ENCODE measurements around the gene ADAMTSL2. TPM values are rescaled to one million over a fixed set of nuclear protein-coding genes. Genes with fewer than 3 reads are reported as not detected.

Gene ADAMTSL2
- total RNA-seq, 2 donors from 2014 or later: 0.24 to 0.74 TPM

DNA sequence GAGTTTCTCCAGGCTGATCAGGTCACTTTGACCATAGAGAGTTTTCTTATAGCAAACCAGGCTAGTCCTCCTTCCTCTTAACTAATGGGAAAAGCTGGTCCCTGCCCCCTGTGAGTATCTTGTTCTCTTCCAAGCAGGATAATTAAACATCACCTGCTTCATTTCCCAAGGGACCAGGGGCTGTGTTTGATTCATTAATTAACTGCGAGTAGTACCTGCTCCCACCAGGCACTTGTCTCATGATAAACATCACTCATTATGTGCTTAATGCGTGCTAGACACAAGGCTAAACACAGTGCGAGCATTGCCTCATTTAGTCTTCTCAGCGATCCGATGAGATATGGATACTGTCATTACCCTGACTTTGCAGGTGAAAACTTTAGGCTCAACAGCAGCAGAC lies 76.3 kb downstream of the ADAMTSL2 start:
- no peak overlapping the region for H3K4me3 ChIP-seq
- no peak overlapping the region for H3K27ac ChIP-seq
- no peaks in the 10 kb centered on the region for H3K36me3 ChIP-seq
- intact Hi-C loops (cut with DNase I): no loop called here
- TF ChIP-seq, protein P1, sequence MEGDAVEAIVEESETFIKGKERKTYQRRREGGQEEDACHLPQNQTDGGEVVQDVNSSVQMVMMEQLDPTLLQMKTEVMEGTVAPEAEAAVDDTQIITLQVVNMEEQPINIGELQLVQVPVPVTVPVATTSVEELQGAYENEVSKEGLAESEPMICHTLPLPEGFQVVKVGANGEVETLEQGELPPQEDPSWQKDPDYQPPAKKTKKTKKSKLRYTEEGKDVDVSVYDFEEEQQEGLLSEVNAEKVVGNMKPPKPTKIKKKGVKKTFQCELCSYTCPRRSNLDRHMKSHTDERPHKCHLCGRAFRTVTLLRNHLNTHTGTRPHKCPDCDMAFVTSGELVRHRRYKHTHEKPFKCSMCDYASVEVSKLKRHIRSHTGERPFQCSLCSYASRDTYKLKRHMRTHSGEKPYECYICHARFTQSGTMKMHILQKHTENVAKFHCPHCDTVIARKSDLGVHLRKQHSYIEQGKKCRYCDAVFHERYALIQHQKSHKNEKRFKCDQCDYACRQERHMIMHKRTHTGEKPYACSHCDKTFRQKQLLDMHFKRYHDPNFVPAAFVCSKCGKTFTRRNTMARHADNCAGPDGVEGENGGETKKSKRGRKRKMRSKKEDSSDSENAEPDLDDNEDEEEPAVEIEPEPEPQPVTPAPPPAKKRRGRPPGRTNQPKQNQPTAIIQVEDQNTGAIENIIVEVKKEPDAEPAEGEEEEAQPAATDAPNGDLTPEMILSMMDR (IDR thresholded peaks at IDR 0.05): no peak
- no peak for DNase-seq
- no peaks in the 10 kb centered on the region for H3K4me1 ChIP-seq
- no peak overlapping the region for H3K9ac ChIP-seq (ENCODE audit: low read depth in 2 of 2, low read length in 2 of 2)
- H3K9me3 ChIP-seq: no peaks in the 10 kb centered on the region
- H3K27me3 ChIP-seq: peaks cover 11% of the 10 kb centered on the region

DNA sequence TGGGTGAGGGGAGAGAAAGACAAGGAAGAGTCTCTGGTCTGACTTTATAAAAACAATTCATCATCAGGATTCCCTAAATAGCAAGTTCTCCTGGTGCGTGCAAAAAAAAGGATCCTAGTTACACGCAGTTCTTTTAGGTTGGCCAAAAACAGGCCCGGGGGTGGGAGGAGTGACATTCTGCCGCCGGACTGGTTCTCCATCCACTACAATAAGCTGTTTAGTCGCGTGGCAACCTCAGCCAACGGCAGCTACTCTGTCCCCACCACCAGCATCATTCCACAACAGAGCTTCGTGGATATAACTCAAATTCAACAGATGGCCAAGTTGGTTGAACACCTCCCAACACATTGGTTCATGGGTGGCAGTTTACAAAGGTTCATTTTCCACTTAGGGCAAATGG lies 77.5 kb downstream of the ADAMTSL2 start:
- DNase-seq: no peak
- Histone ChIP-seq H3K36me3 (no peaks in the 10 kb centered on the region), H3K9ac (ENCODE audit: low read depth in 2 of 2, low read length in 2 of 2) (no peak overlapping the region), H3K4me1 (no peaks in the 10 kb centered on the region), H3K9me3 (no peaks in the 10 kb centered on the region), H3K27me3 (peaks cover 11% of the 10 kb centered on the region), H3K27ac (no peak overlapping the region), H3K4me3 (no peak overlapping the region)
- intact Hi-C loops (cut with DNase I): no loop called here
- TF ChIP-seq, protein P1 (IDR thresholded peaks at IDR 0.05): no peak

DNA sequence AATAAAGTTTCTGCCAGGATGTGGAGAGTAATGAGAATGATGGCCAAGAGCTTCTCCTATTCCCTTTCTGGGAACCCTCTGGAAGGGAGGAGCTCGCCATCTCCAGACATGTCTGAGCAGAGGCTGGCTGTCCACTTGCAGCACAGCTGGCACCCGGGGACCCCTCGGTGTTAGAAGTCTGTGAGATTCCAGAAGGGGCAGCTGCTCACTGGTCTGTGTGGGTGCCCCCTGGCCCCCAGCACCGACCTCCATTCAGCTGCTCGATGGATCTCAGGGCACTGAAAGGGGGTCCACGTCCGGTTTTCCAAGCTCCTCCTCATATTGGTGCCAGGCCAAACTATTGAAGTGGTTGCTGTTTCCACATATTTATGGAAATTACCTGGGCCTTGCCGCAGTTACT lies 78.3 kb downstream of the ADAMTSL2 start:
- DNase-seq: no peak
- TF ChIP-seq, protein P1 (IDR thresholded peaks at IDR 0.05): no peak
- Histone ChIP-seq H3K9ac (ENCODE audit: low read depth in 2 of 2, low read length in 2 of 2) (no peak overlapping the region), H3K27me3 (peaks cover 11% of the 10 kb centered on the region), H3K27ac (no peak overlapping the region), H3K4me3 (no peak overlapping the region), H3K9me3 (no peaks in the 10 kb centered on the region), H3K4me1 (no peaks in the 10 kb centered on the region), H3K36me3 (no peaks in the 10 kb centered on the region)
- intact Hi-C loops (cut with DNase I): no loop called here

DNA sequence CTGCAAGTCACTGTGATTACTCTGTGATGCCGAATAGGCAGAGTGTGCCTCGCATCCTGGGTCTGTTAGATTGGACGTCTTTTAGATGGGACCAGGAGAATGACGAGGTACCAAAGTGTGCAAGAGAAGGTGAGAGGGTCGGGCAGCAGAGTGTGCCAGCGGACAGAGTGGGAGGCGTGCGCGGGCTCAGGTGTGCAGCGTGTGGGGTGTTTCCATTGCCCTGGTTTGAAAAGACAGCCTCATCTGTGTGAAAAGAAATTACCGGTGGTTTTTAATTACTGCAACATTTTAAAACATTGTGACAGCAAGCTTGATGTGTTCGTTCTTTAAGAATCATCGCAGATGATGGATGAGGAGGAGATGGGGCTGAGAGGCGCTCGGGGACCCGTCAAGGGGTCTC lies 78.9 kb downstream of the ADAMTSL2 start:
- H3K36me3 ChIP-seq: no peaks in the 10 kb centered on the region
- H3K27me3 ChIP-seq: peaks cover 11% of the 10 kb centered on the region
- no peaks in the 10 kb centered on the region for H3K9me3 ChIP-seq
- intact Hi-C loops (cut with DNase I): no loop called here
- H3K4me1 ChIP-seq: no peaks in the 10 kb centered on the region
- no peak for DNase-seq
- no peak overlapping the region for H3K9ac ChIP-seq (ENCODE audit: low read depth in 2 of 2, low read length in 2 of 2)
- no peak overlapping the region for H3K4me3 ChIP-seq
- TF ChIP-seq, protein P1 (IDR thresholded peaks at IDR 0.05): no peak
- no peak overlapping the region for H3K27ac ChIP-seq

DNA sequence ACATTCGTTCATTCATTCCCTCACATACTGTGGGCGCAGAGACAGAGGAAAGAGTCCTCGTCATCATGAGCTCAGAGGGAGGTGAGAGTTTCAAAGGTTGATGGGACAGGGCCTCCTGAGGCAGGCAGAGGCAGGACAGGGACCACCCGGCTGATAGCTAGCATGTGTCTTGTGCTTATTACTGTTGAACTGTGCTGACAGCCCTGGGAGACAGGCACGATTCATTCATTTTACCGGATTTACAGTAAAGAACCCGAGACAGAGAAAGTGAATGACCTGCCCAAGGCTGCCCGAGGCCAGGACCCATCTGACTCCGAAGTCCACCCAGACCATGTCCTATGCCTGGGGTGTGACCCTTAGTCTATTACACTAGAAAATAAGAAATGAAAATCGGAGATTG lies 79.6 kb downstream of the ADAMTSL2 start:
- no peak overlapping the region for H3K4me3 ChIP-seq
- no peak overlapping the region for H3K27ac ChIP-seq
- no peaks in the 10 kb centered on the region for H3K36me3 ChIP-seq
- H3K27me3 ChIP-seq: peaks cover 7% of the 10 kb centered on the region
- H3K9ac ChIP-seq (ENCODE audit: low read depth in 2 of 2, low read length in 2 of 2): no peak overlapping the region
- intact Hi-C loops (cut with DNase I): no loop called here
- no peaks in the 10 kb centered on the region for H3K4me1 ChIP-seq
- TF ChIP-seq, protein P1 (IDR thresholded peaks at IDR 0.05): no peak
- DNase-seq: no peak
- no peaks in the 10 kb centered on the region for H3K9me3 ChIP-seq

DNA sequence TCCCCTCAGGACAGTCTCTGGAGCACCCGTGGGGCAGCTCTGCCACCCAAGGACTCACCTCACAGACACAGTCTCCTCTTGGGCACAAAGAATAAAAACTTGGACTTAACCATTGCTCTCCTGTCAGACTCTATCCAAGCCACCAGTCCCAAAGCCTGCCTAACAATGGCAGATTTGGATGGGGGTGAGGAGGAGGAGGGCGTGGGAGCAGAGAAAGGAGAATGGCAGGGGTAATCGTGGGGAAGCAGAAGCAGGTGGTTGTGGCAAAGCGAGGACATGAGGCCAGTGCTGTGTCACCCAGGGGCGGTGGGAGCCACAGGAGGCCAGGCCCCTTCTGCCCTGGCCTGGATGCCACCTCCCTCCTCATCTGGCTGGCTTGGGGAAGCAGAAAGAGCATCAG lies 80.2 kb downstream of the ADAMTSL2 start:
- no peaks in the 10 kb centered on the region for H3K4me1 ChIP-seq
- H3K36me3 ChIP-seq: no peaks in the 10 kb centered on the region
- DNase-seq: no peak

More for the DNA sequence above, 80.2 kb downstream of the ADAMTSL2 start:
- H3K27me3 ChIP-seq: peaks cover 3% of the 10 kb centered on the region
- no peak overlapping the region for H3K9ac ChIP-seq (ENCODE audit: low read depth in 2 of 2, low read length in 2 of 2)
- H3K4me3 ChIP-seq: no peak overlapping the region
- intact Hi-C loops (cut with DNase I): no loop called here
- H3K27ac ChIP-seq: no peak overlapping the region
- TF ChIP-seq, protein P1 (IDR thresholded peaks at IDR 0.05): no peak
- no peaks in the 10 kb centered on the region for H3K9me3 ChIP-seq
